Prostate gland (tissue), 2 donors: Measurements from ENCODE around the gene TARDBP. TPM values are rescaled to one million over a fixed set of nuclear protein-coding genes. Genes with fewer than 3 reads are reported as not detected.
A peak's percentile ranks its signal among the peaks of the same experiment; 100 is the strongest.
"Not testable (repeated sequence)": the region's sequence is repeated elsewhere in the genome, so short reads cannot be mapped to it uniquely, and the experiment has no call there.

ENCODE experiments used
- DNase-seq: peaks from one replicate; pipeline ENCODE4 v3.0.0-alpha.2; 2019; ENCODE audit warnings: low spot score
- H3K27ac ChIP-seq, 2 donors: fragments of 200-600 bp; sonication (generic); 2 replicates each; pipeline ENCODE4 v1.5.1; 2017 to 2019
- H3K27me3 ChIP-seq: fragments of 200-600 bp; sonication (generic); replicated peaks from 2 replicates; pipeline ENCODE4 v1.5.1; 2019; ENCODE audit not compliant: insufficient read depth
- H3K36me3 ChIP-seq, 2 donors: fragments of 200-600 bp; sonication (generic); 1 replicate in 1 of 2; 2 replicates in 1 of 2; pipeline versions ENCODE4 v1.5.1 to v1.8.1; 2017 to 2019
- H3K4me1 ChIP-seq: fragments of 200-600 bp; sonication (generic); replicated peaks from 2 replicates; pipeline ENCODE4 v1.5.1; 2019
- H3K4me3 ChIP-seq, 2 donors: fragments of 200-600 bp; sonication (generic); 2 replicates each; pipeline ENCODE4 v1.5.1; 2017 to 2019
- H3K9me3 ChIP-seq: fragments of 200-600 bp; sonication (generic); 2 replicates; pipeline ENCODE4 v1.5.1; 2017
- CTCF ChIP-seq, 4 experiments: fragments of 200-600 bp in 2 of 4; fragments of 450-650 bp in 2 of 4; sonication (generic) in 2 of 4; IDR thresholded peaks; 1 replicate in 3 of 4; 2 replicates in 1 of 4; pipeline ENCODE4 v1.5.1; 2016 to 2019; ENCODE audit warnings: antibody characterized with exemption in 4 of 4, mild to moderate bottlenecking in 2 of 4, moderate library complexity in 2 of 4
- POLR2A ChIP-seq: fragments of 450-650 bp; IDR thresholded peaks from one replicate; pipeline ENCODE4 v1.6.1; 2016; ENCODE audit warnings: antibody characterized with exemption, mild to moderate bottlenecking
- POLR2AphosphoS5 ChIP-seq: sonication (generic); formaldehyde crosslinking; IDR thresholded peaks from one replicate; pipeline ENCODE4 v1.6.1; 2017; ENCODE audit warnings: antibody characterized with exemption
- WGBS: methylation state at CpG from one replicate; pipeline ENCODE4 v1.1.5; 2018; 5-methylcytosine and 5-hydroxymethylcytosine counted together
- intact Hi-C: fragments of 100-400 bp; cut with DNase I; formaldehyde crosslinking; loops from one replicate; pipeline ENCODE4 v1.14.2; 2022
- total RNA-seq, 2 donors: library from RNA; depleted of rRNA; stranded (reverse); fragments of >200 nt; gene quantifications; one replicate each; pipeline ENCODE4 v1.1.0, GENCODE V29; 2016

TARDBP gene
- total RNA-seq, 2 donors from 2014 or later, result 93.7 to 151 TPM

- no peak overlapping the region for H3K27ac ChIP-seq
- no peak for TF ChIP-seq POLR2A
- TF ChIP-seq CTCF (IDR thresholded peaks at IDR 0.05), result no peak
- TF ChIP-seq POLR2AphosphoS5, result no peak
- intact Hi-C loops, result no loop called here
- H3K9me3 ChIP-seq, result no peaks in the 10 kb centered on the region
- H3K4me3 ChIP-seq, result no peak overlapping the region
- no peak for DNase-seq
- 38% methylated on average over 3 of the region's 3 CpGs for WGBS
- H3K4me1 ChIP-seq, result peaks cover 4% of the 10 kb centered on the region
- peaks cover 5 to 7% of the 10 kb centered on the region in 2 donors for H3K36me3 ChIP-seq
- no peaks in the 10 kb centered on the region for H3K27me3 ChIP-seq
Observed at GRCh38 chr1:11062965-11063401, 50.5 kb downstream of the TARDBP start.

- H3K9me3 ChIP-seq, DNase-seq, intact Hi-C loops, H3K4me3 ChIP-seq, H3K27ac ChIP-seq, H3K4me1 ChIP-seq, H3K27me3 ChIP-seq: not testable (repeated sequence)
- WGBS, result 86% methylated on average over 18 of the region's 18 CpGs
- H3K36me3 ChIP-seq, result peaks cover 7 to 15% of the 10 kb centered on the region in 2 donors
Observed at GRCh38 chr1:11063937-11064537, 51.6 kb downstream of the TARDBP start.

- no peak overlapping the region for H3K4me3 ChIP-seq
- no peaks in the 10 kb centered on the region for H3K4me1 ChIP-seq
- H3K27ac ChIP-seq, result no peak overlapping the region
- DNase-seq, result no peak
- peaks cover 7 to 19% of the 10 kb centered on the region in 2 donors for H3K36me3 ChIP-seq
- TF ChIP-seq POLR2A (no peak), POLR2AphosphoS5 (no peak)
- H3K9me3 ChIP-seq, result no peaks in the 10 kb centered on the region
- no peaks in the 10 kb centered on the region for H3K27me3 ChIP-seq
- intact Hi-C loops, result no loop called here
- 95% methylated on average over 3 of the region's 3 CpGs for WGBS
Observed at GRCh38 chr1:11064942-11065341, 52.5 kb downstream of the TARDBP start.

GRCh38 chr1:11065796-11066195 lies 53.3 kb downstream of the TARDBP start:
- no peak for DNase-seq
- intact Hi-C loops, result no loop called here
- Histone ChIP-seq H3K9me3 (no peaks in the 10 kb centered on the region), H3K4me3 (no peak overlapping the region), H3K27me3 (no peaks in the 10 kb centered on the region), H3K27ac (no peak overlapping the region), H3K4me1 (peaks cover under 1% of the 10 kb centered on the region), H3K36me3 (peaks cover 7 to 19% of the 10 kb centered on the region in 2 donors)
- WGBS, result 100% methylated on average over 1 of the region's 1 CpG
- no peak for TF ChIP-seq CTCF (IDR thresholded peaks at IDR 0.05)
- no peak for TF ChIP-seq POLR2AphosphoS5
- no peak for TF ChIP-seq POLR2A

- Histone ChIP-seq H3K27ac (no peak overlapping the region), H3K36me3 (peaks cover 7 to 19% of the 10 kb centered on the region in 2 donors), H3K4me1 (peaks cover 7% of the 10 kb centered on the region), H3K9me3 (no peaks in the 10 kb centered on the region), H3K4me3 (no peak overlapping the region), H3K27me3 (no peaks in the 10 kb centered on the region)
- 59% methylated on average over 18 of the region's 18 CpGs for WGBS
- no peak for TF ChIP-seq CTCF (IDR thresholded peaks at IDR 0.05)
- TF ChIP-seq POLR2AphosphoS5, result peak; percentile 43
- no peak for TF ChIP-seq POLR2A
- peak; percentile 41 for DNase-seq
- intact Hi-C loops, result no loop called here
Observed at GRCh38 chr1:11067716-11068599, 55.5 kb downstream of the TARDBP start.
